GM23338 (cell line): Measurements from ENCODE around the gene ZMYND11. TPM values are rescaled to one million over a fixed set of nuclear protein-coding genes. Genes with fewer than 3 reads are reported as not detected.

Source experiments
- CREB1 ChIP-seq: fragments of 250-450 bp; sonication (Bioruptor Pico); IDR thresholded peaks from 2 replicates; pipeline ENCODE4 v1.5.0; 2020; ENCODE audit warnings: low read depth, mild to moderate bottlenecking, moderate library complexity
- EZH2 ChIP-seq: fragments of 200-600 bp; sonication (generic); IDR thresholded peaks from one replicate; pipeline ENCODE4 v1.8.0; 2017; ENCODE audit warnings: antibody characterized with exemption, mild to moderate bottlenecking, low read depth; ENCODE audit not compliant: unreplicated experiment
- EZH2phosphoT487 ChIP-seq: fragments of 200-600 bp; sonication (generic); IDR thresholded peaks from one replicate; pipeline ENCODE4 v1.8.1; 2018; ENCODE audit warnings: antibody characterized with exemption; ENCODE audit not compliant: unreplicated experiment
- JUNB ChIP-seq: IDR thresholded peaks from one replicate; pipeline ENCODE4 v1.6.1; 2016; ENCODE audit warnings: antibody characterized with exemption; ENCODE audit not compliant: unreplicated experiment
- NANOG ChIP-seq: IDR thresholded peaks from 2 replicates; pipeline ENCODE4 v1.6.1; 2016; ENCODE audit warnings: antibody characterized with exemption, borderline replicate concordance
- POLR2AphosphoS5 ChIP-seq: IDR thresholded peaks from 2 replicates; pipeline ENCODE4 v1.6.1; 2016; ENCODE audit warnings: antibody characterized with exemption, low read depth
- STAT1 ChIP-seq: IDR thresholded peaks from one replicate; pipeline ENCODE4 v1.6.1; 2016; ENCODE audit warnings: antibody characterized with exemption; ENCODE audit not compliant: unreplicated experiment
- ZNF114 ChIP-seq: fragments of 250-450 bp; sonication (Bioruptor Pico); IDR thresholded peaks from 2 replicates; pipeline ENCODE4 v1.5.0; 2020; ENCODE audit warnings: mild to moderate bottlenecking, moderate library complexity
- ZNF331 ChIP-seq: fragments of 250-450 bp; sonication (Bioruptor Pico); IDR thresholded peaks from 2 replicates; pipeline ENCODE4 v1.5.0; 2020; ENCODE audit warnings: low read depth, mild to moderate bottlenecking, moderate library complexity
- polyA plus RNA-seq: library from polyadenylated mRNA; unstranded; fragments of >200 nt; fragmentation: Nextera tagmentation; extraction: Ambion mirVana; gene quantifications from 2 replicates; pipeline ENCODE4 v1.2.1, GENCODE V29; 2016
- total RNA-seq: library from RNA; depleted of rRNA; stranded (reverse); fragments of >200 nt; shearing (Covaris generic); gene quantifications from 2 replicates; pipeline ENCODE4 v1.2.3, GENCODE V29; 2014
- TF ChIP-seq, protein P1 (sequence below): fragments of 250-450 bp; sonication (Bioruptor Pico); IDR thresholded peaks from 2 replicates; pipeline ENCODE4 v1.5.0; 2020; ENCODE audit warnings: mild to moderate bottlenecking, moderate library complexity
- TF ChIP-seq, protein P2 (sequence below): IDR thresholded peaks from one replicate; pipeline ENCODE4 v1.6.1; 2018; ENCODE audit warnings: antibody characterized with exemption; ENCODE audit not compliant: unreplicated experiment

ZMYND11 gene
- total and polyA plus RNA-seq, 2 experiments from 2014 or later, result 8.9 to 16.9 TPM

DNA sequence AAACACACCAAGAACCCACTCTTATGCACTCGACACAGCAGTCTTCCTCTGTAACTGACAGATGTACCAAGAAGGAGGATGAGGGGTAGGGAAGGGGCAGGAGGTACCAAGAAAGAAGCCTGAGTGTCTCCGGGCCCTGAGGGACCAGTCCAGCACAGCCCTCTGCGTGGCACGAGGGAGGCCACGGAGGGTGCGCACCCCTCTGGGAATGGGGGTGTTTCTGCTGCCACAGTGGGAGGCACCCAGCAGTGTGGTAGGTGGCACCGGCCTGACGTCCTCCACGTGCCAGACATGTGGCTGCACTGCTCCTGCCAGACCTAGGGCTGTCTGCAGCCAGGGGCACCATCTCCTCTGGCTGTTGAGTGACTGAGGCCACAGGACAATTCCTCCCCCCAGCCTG, 154.3 kb downstream of the ZMYND11 start (continued):
- TF ChIP-seq, protein P1, sequence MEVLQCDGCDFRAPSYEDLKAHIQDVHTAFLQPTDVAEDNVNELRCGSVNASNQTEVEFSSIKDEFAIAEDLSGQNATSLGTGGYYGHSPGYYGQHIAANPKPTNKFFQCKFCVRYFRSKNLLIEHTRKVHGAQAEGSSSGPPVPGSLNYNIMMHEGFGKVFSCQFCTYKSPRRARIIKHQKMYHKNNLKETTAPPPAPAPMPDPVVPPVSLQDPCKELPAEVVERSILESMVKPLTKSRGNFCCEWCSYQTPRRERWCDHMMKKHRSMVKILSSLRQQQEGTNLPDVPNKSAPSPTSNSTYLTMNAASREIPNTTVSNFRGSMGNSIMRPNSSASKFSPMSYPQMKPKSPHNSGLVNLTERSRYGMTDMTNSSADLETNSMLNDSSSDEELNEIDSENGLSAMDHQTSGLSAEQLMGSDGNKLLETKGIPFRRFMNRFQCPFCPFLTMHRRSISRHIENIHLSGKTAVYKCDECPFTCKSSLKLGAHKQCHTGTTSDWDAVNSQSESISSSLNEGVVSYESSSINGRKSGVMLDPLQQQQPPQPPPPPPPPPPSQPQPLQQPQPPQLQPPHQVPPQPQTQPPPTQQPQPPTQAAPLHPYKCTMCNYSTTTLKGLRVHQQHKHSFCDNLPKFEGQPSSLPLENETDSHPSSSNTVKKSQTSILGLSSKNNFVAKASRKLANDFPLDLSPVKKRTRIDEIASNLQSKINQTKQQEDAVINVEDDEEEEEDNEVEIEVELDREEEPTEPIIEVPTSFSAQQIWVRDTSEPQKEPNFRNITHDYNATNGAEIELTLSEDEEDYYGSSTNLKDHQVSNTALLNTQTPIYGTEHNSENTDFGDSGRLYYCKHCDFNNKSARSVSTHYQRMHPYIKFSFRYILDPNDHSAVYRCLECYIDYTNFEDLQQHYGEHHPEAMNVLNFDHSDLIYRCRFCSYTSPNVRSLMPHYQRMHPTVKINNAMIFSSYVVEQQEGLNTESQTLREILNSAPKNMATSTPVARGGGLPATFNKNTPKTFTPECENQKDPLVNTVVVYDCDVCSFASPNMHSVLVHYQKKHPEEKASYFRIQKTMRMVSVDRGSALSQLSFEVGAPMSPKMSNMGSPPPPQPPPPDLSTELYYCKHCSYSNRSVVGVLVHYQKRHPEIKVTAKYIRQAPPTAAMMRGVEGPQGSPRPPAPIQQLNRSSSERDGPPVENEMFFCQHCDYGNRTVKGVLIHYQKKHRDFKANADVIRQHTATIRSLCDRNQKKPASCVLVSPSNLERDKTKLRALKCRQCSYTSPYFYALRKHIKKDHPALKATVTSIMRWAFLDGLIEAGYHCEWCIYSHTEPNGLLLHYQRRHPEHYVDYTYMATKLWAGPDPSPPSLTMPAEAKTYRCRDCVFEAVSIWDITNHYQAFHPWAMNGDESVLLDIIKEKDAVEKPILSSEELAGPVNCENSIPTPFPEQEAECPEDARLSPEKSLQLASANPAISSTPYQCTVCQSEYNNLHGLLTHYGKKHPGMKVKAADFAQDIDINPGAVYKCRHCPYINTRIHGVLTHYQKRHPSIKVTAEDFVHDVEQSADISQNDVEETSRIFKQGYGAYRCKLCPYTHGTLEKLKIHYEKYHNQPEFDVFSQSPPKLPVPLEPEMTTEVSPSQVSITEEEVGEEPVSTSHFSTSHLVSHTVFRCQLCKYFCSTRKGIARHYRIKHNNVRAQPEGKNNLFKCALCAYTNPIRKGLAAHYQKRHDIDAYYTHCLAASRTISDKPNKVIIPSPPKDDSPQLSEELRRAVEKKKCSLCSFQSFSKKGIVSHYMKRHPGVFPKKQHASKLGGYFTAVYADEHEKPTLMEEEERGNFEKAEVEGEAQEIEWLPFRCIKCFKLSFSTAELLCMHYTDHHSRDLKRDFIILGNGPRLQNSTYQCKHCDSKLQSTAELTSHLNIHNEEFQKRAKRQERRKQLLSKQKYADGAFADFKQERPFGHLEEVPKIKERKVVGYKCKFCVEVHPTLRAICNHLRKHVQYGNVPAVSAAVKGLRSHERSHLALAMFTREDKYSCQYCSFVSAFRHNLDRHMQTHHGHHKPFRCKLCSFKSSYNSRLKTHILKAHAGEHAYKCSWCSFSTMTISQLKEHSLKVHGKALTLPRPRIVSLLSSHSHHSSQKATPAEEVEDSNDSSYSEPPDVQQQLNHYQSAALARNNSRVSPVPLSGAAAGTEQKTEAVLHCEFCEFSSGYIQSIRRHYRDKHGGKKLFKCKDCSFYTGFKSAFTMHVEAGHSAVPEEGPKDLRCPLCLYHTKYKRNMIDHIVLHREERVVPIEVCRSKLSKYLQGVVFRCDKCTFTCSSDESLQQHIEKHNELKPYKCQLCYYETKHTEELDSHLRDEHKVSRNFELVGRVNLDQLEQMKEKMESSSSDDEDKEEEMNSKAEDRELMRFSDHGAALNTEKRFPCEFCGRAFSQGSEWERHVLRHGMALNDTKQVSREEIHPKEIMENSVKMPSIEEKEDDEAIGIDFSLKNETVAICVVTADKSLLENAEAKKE (CRISPR knock-in tag), result no peak
- TF ChIP-seq JUNB (no peak), ZNF114 (CRISPR knock-in tag) (no peak), NANOG (no peak), POLR2AphosphoS5 (no peak), EZH2 (no peak), ZNF331 (CRISPR knock-in tag) (no peak), STAT1 (no peak), EZH2phosphoT487 (no peak), CREB1 (CRISPR knock-in tag) (no peak)
- TF ChIP-seq, protein P2, sequence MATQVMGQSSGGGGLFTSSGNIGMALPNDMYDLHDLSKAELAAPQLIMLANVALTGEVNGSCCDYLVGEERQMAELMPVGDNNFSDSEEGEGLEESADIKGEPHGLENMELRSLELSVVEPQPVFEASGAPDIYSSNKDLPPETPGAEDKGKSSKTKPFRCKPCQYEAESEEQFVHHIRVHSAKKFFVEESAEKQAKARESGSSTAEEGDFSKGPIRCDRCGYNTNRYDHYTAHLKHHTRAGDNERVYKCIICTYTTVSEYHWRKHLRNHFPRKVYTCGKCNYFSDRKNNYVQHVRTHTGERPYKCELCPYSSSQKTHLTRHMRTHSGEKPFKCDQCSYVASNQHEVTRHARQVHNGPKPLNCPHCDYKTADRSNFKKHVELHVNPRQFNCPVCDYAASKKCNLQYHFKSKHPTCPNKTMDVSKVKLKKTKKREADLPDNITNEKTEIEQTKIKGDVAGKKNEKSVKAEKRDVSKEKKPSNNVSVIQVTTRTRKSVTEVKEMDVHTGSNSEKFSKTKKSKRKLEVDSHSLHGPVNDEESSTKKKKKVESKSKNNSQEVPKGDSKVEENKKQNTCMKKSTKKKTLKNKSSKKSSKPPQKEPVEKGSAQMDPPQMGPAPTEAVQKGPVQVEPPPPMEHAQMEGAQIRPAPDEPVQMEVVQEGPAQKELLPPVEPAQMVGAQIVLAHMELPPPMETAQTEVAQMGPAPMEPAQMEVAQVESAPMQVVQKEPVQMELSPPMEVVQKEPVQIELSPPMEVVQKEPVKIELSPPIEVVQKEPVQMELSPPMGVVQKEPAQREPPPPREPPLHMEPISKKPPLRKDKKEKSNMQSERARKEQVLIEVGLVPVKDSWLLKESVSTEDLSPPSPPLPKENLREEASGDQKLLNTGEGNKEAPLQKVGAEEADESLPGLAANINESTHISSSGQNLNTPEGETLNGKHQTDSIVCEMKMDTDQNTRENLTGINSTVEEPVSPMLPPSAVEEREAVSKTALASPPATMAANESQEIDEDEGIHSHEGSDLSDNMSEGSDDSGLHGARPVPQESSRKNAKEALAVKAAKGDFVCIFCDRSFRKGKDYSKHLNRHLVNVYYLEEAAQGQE, result no peak
